ENCODE data around the gene SLC25A3. TPM values are rescaled to one million over a fixed set of nuclear protein-coding genes. Genes with fewer than 3 reads are reported as not detected.

The SLC25A3 gene
- total RNA-seq, 1 donor = 620 TPM

DNA sequence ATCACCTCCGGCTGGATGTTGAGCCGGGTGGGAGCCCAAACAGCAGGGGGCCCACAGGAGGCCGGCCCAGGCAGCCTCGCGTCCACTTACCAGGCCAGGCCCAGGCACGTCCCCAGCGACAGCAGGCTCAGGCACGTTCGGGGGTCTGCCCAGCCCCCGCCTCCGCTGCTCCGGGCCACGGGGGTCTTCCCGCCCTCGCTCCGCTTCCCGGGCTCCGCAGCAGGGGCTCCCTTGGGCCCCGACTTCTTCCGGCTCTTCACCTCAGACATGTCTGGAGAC lies 50.9 kb downstream of the SLC25A3 start:
- DNase-seq (ENCODE audit: low read depth) = no peak
- H3K4me3 ChIP-seq (ENCODE audit: low read depth, low read length) = peak overlapping the region; percentile 90
- TF ChIP-seq, protein P1, sequence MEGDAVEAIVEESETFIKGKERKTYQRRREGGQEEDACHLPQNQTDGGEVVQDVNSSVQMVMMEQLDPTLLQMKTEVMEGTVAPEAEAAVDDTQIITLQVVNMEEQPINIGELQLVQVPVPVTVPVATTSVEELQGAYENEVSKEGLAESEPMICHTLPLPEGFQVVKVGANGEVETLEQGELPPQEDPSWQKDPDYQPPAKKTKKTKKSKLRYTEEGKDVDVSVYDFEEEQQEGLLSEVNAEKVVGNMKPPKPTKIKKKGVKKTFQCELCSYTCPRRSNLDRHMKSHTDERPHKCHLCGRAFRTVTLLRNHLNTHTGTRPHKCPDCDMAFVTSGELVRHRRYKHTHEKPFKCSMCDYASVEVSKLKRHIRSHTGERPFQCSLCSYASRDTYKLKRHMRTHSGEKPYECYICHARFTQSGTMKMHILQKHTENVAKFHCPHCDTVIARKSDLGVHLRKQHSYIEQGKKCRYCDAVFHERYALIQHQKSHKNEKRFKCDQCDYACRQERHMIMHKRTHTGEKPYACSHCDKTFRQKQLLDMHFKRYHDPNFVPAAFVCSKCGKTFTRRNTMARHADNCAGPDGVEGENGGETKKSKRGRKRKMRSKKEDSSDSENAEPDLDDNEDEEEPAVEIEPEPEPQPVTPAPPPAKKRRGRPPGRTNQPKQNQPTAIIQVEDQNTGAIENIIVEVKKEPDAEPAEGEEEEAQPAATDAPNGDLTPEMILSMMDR (IDR thresholded peaks at IDR 0.05; ENCODE audit: insufficient read depth, low read depth, low read length) = peak; percentile 15

DNA sequence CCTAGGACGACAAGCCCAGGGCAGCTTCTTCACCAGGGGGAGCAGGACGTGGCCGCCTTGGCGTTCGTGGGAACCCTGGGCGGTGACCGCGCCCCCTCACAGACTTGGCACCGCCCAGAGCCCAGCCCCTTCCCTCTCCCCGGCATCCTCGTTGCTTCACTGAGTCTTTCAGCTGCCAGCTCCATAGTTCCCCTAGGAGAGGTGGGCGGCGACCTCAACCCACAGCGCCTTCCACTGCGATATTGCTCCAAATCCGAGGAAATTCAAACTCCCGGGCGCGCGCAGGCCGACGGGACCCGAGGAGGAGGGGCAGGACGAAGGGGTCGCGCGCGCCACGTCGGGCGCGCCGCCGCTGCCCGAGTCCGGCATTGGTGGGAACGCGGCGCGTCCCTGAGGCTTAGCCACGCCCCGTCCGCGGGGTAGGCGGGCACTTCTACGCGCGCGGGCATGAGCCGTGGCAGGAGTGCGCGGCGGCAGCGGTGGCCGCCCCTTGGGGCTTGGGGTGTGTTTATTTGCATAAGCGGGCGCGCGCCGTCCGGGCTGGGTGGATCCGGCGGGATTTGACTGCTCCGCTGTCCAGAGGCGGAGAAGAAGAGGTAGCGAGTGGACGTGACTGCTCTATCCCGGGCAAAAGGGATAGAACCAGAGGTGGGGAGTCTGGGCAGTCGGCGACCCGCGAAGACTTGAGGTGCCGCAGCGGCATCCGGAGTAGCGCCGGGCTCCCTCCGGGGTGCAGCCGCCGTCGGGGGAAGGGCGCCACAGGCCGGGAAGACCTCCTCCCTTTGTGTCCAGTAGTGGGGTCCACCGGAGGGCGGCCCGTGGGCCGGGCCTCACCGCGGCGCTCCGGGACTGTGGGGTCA lies 51.5 kb downstream of the SLC25A3 start, which contains the start of the genes APAF1 and IKBIP:
Gene APAF1 (plus strand): TSS at position 579 of the 860 bp plus-strand sequence. CDS start 3,070 bp downstream, outside the sequence.
Gene IKBIP (minus strand): TSS at position 77 of the 860 bp plus-strand sequence. CDS start 87 bp downstream, outside the sequence.
- TF ChIP-seq, protein P1 (IDR thresholded peaks at IDR 0.05; ENCODE audit: insufficient read depth, low read depth, low read length) = no peak
- peak within 1 kb of the TSS; percentile 90 for H3K4me3 ChIP-seq (ENCODE audit: low read depth, low read length)
- DNase-seq (ENCODE audit: low read depth) = peak; percentile 97

DNA sequence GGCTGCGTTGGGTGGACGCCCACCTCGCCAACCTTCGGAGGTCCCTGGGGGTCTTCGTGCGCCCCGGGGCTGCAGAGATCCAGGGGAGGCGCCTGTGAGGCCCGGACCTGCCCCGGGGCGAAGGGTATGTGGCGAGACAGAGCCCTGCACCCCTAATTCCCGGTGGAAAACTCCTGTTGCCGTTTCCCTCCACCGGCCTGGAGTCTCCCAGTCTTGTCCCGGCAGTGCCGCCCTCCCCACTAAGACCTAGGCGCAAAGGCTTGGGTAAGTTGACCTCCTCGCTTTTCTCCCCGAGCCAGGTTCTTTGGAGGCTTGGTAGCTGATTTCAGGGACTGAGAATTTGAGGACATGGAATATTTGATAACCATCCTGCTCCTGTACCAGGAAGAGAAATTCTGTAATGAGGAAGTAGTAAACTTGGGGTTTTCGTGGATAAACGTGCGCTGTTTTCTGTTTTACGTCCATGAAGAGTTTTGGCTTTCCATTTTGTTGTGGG lies 52.1 kb downstream of the SLC25A3 start:
- TF ChIP-seq, protein P1 (IDR thresholded peaks at IDR 0.05; ENCODE audit: insufficient read depth, low read depth, low read length) = no peak
- peak; percentile 28 for DNase-seq (ENCODE audit: low read depth)
- peak overlapping the region; percentile 90 for H3K4me3 ChIP-seq (ENCODE audit: low read depth, low read length)

DNA sequence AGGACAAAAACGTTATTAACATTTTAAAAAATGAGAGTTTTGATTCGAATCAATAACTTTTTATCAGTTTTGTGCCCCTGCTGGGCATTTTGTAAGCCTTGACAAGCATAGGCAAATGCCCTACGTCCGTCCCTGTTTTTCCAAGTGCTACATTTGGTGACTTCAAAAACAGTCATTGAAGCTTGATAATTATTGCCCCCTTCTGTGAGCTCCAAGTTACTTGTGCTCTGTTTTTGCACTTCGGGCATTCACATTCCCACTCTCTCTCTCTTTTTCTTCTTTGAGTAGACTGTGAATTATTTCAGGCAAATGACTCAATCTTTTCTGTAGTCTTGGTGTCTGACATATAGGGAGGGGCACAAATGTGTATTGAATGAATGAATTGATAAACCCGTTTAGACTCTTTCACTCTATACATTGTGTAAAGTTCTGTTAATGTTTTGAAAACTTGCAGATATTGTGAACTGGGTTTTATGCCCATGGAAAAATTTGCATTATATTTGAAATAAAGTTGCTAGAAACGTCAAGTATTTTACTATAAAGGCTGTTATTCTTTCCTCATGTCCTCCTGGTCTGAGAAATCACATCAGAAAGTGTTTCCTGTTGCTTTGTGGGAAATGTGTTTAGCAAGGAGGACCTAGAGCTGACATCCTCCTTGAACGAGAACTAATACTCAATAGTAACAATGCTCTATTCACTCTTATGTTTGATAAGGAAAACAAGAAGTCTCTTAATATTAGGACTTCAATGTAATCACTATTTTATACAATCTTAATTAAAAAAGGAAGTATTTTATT lies 53.0 kb downstream of the SLC25A3 start:
- TF ChIP-seq, protein P1 (IDR thresholded peaks at IDR 0.05; ENCODE audit: insufficient read depth, low read depth, low read length) = no peak
- DNase-seq (ENCODE audit: low read depth) = peak; percentile 20
- H3K4me3 ChIP-seq (ENCODE audit: low read depth, low read length) = peak overlapping the region; percentile 90

DNA sequence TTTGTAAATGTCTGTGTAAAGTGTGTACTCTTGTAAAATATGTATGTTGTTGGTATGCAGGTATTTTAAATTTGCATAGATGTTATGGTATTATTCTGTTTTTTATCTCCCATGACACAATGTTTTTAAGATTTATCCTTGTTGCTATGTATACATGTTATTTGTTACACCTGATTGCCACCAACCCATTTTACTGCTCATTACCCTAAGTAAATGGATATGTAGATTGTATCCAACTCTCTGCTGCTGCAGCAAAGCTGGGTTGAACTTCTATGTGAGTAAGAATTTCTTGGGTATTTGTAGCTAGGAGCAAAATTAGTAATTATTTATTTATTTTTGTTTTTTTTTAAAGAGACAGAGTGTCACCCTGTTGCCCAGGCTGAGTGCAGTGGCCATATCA lies 57.8 kb downstream of the SLC25A3 start:
- no peak for DNase-seq (ENCODE audit: low read depth)
- no peak overlapping the region for H3K4me3 ChIP-seq (ENCODE audit: low read depth, low read length)
- TF ChIP-seq, protein P1 (IDR thresholded peaks at IDR 0.05; ENCODE audit: insufficient read depth, low read depth, low read length) = no peak

DNA sequence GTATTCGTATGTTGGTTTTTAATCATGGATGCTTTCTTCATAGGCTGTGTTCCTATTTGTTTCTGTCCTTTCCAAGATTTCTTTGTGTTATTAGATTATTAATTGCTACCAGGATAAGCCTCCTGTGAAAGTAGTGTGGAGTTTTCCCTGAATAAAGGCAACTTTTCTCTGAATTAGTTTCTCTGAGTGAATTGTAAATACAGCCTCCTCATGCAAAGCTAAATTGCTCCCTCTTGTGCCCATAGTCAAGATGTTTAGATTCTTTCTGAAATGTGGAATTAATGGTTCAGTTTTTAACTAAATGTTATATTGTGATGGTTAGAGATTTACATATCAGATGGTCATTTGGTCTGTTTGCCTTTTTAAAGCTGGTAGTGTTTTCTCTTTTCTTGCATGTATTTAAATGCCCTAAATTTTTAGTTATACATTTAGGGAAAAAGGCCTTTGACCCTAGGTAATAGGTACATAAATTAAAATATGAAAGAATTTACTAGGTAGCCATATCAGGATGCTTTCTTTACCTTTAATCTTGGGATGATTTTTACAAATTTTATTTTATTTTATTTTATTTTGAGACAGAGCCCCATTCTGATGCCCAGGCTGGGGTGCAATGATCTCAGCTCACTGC lies 60.5 kb downstream of the SLC25A3 start:
- peak; percentile 77 for DNase-seq (ENCODE audit: low read depth)
- TF ChIP-seq, protein P1 (IDR thresholded peaks at IDR 0.05; ENCODE audit: insufficient read depth, low read depth, low read length) = peak; percentile 66

More for the DNA sequence above, 60.5 kb downstream of the SLC25A3 start:
- no peak overlapping the region for H3K4me3 ChIP-seq (ENCODE audit: low read depth, low read length)
